HCT116 (cell line): Measurements from ENCODE around the gene KLF9.

Experiments
- EZH2phosphoT487 ChIP-seq: fragments of 200-600 bp; IDR thresholded peaks from 2 replicates; pipeline ENCODE4 v1.6.1; 2018; ENCODE audit warnings: antibody characterized with exemption, borderline replicate concordance
- POLR2A ChIP-seq: IDR thresholded peaks from 2 replicates; pipeline ENCODE4 v1.7.0; 2011; ENCODE audit warnings: borderline replicate concordance; ENCODE audit not compliant: insufficient read depth, insufficient read length; ENCODE audit errors: extremely low read depth
- RAD21 ChIP-seq: IDR thresholded peaks from 2 replicates; pipeline ENCODE4 v1.6.1; 2012; ENCODE audit warnings: low read depth, mild to moderate bottlenecking
- YY1 ChIP-seq: IDR thresholded peaks from 2 replicates; pipeline ENCODE4 v1.6.1; 2011; ENCODE audit warnings: low read length, low read depth, moderate library complexity, mild to moderate bottlenecking; ENCODE audit not compliant: insufficient replicate concordance; ENCODE audit errors: extremely low read depth
- TF ChIP-seq, protein P1 (sequence below), 3 experiments: fragments of 200-600 bp in 1 of 3; sonication (generic) in 1 of 3; IDR thresholded peaks in 2 of 3; conservative IDR thresholded peaks in 1 of 3; 2 replicates each; pipeline ENCODE4 v1.5.1; 2012 to 2017; ENCODE audit warnings: low read depth in 2 of 3, low read length in 2 of 3, antibody characterized with exemption in 1 of 3, borderline replicate concordance in 1 of 3, control low read depth in 1 of 3, mild to moderate bottlenecking in 1 of 3, mixed read lengths in 1 of 3, mixed run types in 1 of 3, moderate library complexity in 1 of 3; ENCODE audit not compliant: insufficient read depth in 1 of 3

DNA sequence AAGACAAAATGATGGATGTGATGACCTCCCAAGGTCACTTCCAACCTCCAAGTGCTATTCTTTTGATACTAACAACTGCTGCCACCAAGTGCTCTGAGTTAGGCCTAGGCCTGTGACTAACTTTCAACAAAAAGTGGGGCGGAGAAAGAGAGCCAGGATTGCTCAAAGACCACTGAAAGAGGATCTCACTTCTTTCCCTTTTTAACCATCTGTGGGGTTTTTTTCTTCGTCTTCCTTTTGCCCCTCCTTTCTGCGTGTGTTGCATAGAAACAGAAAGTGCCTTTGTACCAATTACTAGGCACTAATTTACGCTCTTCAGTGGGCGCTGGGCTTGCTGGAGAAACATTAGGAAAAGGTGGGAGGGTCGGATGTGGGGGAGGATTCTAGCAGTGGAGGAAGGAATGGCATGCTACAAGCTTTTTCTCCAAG, 8.0 kb downstream of the KLF9 start:
- no peak for TF ChIP-seq POLR2A
- no peak for TF ChIP-seq EZH2phosphoT487
- no peak for TF ChIP-seq YY1
- TF ChIP-seq, protein P1, sequence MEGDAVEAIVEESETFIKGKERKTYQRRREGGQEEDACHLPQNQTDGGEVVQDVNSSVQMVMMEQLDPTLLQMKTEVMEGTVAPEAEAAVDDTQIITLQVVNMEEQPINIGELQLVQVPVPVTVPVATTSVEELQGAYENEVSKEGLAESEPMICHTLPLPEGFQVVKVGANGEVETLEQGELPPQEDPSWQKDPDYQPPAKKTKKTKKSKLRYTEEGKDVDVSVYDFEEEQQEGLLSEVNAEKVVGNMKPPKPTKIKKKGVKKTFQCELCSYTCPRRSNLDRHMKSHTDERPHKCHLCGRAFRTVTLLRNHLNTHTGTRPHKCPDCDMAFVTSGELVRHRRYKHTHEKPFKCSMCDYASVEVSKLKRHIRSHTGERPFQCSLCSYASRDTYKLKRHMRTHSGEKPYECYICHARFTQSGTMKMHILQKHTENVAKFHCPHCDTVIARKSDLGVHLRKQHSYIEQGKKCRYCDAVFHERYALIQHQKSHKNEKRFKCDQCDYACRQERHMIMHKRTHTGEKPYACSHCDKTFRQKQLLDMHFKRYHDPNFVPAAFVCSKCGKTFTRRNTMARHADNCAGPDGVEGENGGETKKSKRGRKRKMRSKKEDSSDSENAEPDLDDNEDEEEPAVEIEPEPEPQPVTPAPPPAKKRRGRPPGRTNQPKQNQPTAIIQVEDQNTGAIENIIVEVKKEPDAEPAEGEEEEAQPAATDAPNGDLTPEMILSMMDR (IDR thresholded peaks at IDR 0.05 in 2 of 3, conservative IDR thresholded peaks at IDR 0.05 in 1 of 3; ENCODE audit: borderline replicate concordance in 1 of 3, insufficient read depth in 1 of 3, low read depth in 2 of 3, low read length in 2 of 3): no peak
- TF ChIP-seq RAD21: no peak; the same call in 1 of the 2 replicates
